Dendritic cell treated with granulocyte-macrophage colony-stimulating factor and Interleukin-4, amounts not matched to agents 40 ng/mL and 50 ng/mL, for 4 days (primary cell): ENCODE results near the gene MEG3.

Experiments used
- H3K27ac Mint-ChIP-seq: one replicate; pipeline ENCODE4 v1.8.0; 2022; ENCODE audit warnings: mild to moderate bottlenecking, mixed read lengths
- H3K27me3 Mint-ChIP-seq: one replicate; pipeline ENCODE4 v1.8.0; 2022; ENCODE audit warnings: mild to moderate bottlenecking, mixed read lengths
- H3K36me3 Mint-ChIP-seq: one replicate; pipeline ENCODE4 v1.8.0; 2022; ENCODE audit warnings: low read depth, mixed read lengths
- H3K4me1 Mint-ChIP-seq: one replicate; pipeline ENCODE4 v1.8.0; 2022; ENCODE audit warnings: low read depth, mixed read lengths
- H3K4me3 Mint-ChIP-seq: one replicate; pipeline ENCODE4 v1.8.0; 2022; ENCODE audit warnings: mild to moderate bottlenecking, moderate library complexity, mixed read lengths
- H3K9me3 Mint-ChIP-seq: one replicate; pipeline ENCODE4 v1.8.0; 2022; ENCODE audit warnings: mixed read lengths
- intact Hi-C: fragments of 100-400 bp; cut with micrococcal nuclease; formaldehyde crosslinking; loops from one replicate; pipeline ENCODE4 v1.15.0; 2022

The MEG3 gene

GRCh38 chr14:100861188-100861936 lies 35.4 kb downstream of the MEG3 start:
- Mint-ChIP-seq H3K4me3 (no peak overlapping the region), H3K27me3 (no peaks in the 10 kb centered on the region), H3K36me3 (no peaks in the 10 kb centered on the region), H3K4me1 (no peaks in the 10 kb centered on the region), H3K27ac (no peak overlapping the region), H3K9me3 (peaks cover 9% of the 10 kb centered on the region)
- intact Hi-C loops = no loop called here

GRCh38 chr14:100861937-100862247 lies 36.0 kb downstream of the MEG3 start:
- H3K4me3 Mint-ChIP-seq = no peak overlapping the region
- H3K9me3 Mint-ChIP-seq = peaks cover 9% of the 10 kb centered on the region
- intact Hi-C loops = no loop called here
- no peaks in the 10 kb centered on the region for H3K27me3 Mint-ChIP-seq
- no peak overlapping the region for H3K27ac Mint-ChIP-seq
- no peaks in the 10 kb centered on the region for H3K4me1 Mint-ChIP-seq
- no peaks in the 10 kb centered on the region for H3K36me3 Mint-ChIP-seq

GRCh38 chr14:100862277-100862676 lies 36.4 kb downstream of the MEG3 start:
- no peak overlapping the region for H3K27ac Mint-ChIP-seq
- no peaks in the 10 kb centered on the region for H3K27me3 Mint-ChIP-seq
- H3K36me3 Mint-ChIP-seq = no peaks in the 10 kb centered on the region
- H3K4me1 Mint-ChIP-seq = no peaks in the 10 kb centered on the region
- H3K9me3 Mint-ChIP-seq = peaks cover 9% of the 10 kb centered on the region
- intact Hi-C loops = no loop called here
- no peak overlapping the region for H3K4me3 Mint-ChIP-seq

- no peak overlapping the region for H3K27ac Mint-ChIP-seq
- H3K9me3 Mint-ChIP-seq = peaks cover 9% of the 10 kb centered on the region
- intact Hi-C loops = no loop called here
Measured at GRCh38 chr14:100862793-100863192, 36.9 kb downstream of the MEG3 start.

GRCh38 chr14:100864206-100864605 lies 38.3 kb downstream of the MEG3 start:
- H3K27me3 Mint-ChIP-seq = no peaks in the 10 kb centered on the region
- intact Hi-C loops = no loop called here

More at GRCh38 chr14:100862793-100863192, 36.9 kb downstream of the MEG3 start:
- Mint-ChIP-seq H3K4me1 (no peaks in the 10 kb centered on the region), H3K4me3 (no peak overlapping the region), H3K36me3 (no peaks in the 10 kb centered on the region), H3K27me3 (no peaks in the 10 kb centered on the region)

GRCh38 chr14:100864960-100865681 lies 39.2 kb downstream of the MEG3 start:
- H3K4me1 Mint-ChIP-seq = no peaks in the 10 kb centered on the region
- no peaks in the 10 kb centered on the region for H3K27me3 Mint-ChIP-seq
- no peaks in the 10 kb centered on the region for H3K36me3 Mint-ChIP-seq
- intact Hi-C loops = no loop called here
- no peak overlapping the region for H3K27ac Mint-ChIP-seq
- H3K9me3 Mint-ChIP-seq = peaks cover 9% of the 10 kb centered on the region
- no peak overlapping the region for H3K4me3 Mint-ChIP-seq

More at GRCh38 chr14:100864206-100864605, 38.3 kb downstream of the MEG3 start:
- Mint-ChIP-seq H3K4me3 (no peak overlapping the region), H3K36me3 (no peaks in the 10 kb centered on the region), H3K4me1 (no peaks in the 10 kb centered on the region), H3K9me3 (peaks cover 9% of the 10 kb centered on the region), H3K27ac (no peak overlapping the region)

- intact Hi-C loops = no loop called here
- Mint-ChIP-seq H3K27ac (no peak overlapping the region), H3K4me1 (no peaks in the 10 kb centered on the region), H3K4me3 (no peak overlapping the region), H3K36me3 (no peaks in the 10 kb centered on the region), H3K9me3 (peaks cover 9% of the 10 kb centered on the region), H3K27me3 (no peaks in the 10 kb centered on the region)
Measured at GRCh38 chr14:100865682-100866591, 40.0 kb downstream of the MEG3 start.

- Mint-ChIP-seq H3K27me3 (no peaks in the 10 kb centered on the region), H3K36me3 (no peaks in the 10 kb centered on the region), H3K4me1 (no peaks in the 10 kb centered on the region), H3K4me3 (no peak overlapping the region), H3K27ac (no peak overlapping the region), H3K9me3 (peaks cover 5% of the 10 kb centered on the region)
- intact Hi-C loops = no loop called here
Measured at GRCh38 chr14:100866666-100867630, 41.0 kb downstream of the MEG3 start.

- no peak overlapping the region for H3K4me3 Mint-ChIP-seq
- H3K4me1 Mint-ChIP-seq = no peaks in the 10 kb centered on the region
- H3K9me3 Mint-ChIP-seq = no peaks in the 10 kb centered on the region
- H3K27me3 Mint-ChIP-seq = no peaks in the 10 kb centered on the region
- intact Hi-C loops = no loop called here
- H3K27ac Mint-ChIP-seq = no peak overlapping the region
- H3K36me3 Mint-ChIP-seq = no peaks in the 10 kb centered on the region
Measured at GRCh38 chr14:100867631-100868315, 41.9 kb downstream of the MEG3 start.

GRCh38 chr14:100868621-100869370 lies 42.9 kb downstream of the MEG3 start:
- H3K4me3 Mint-ChIP-seq = no peak overlapping the region
- no peaks in the 10 kb centered on the region for H3K27me3 Mint-ChIP-seq
- H3K36me3 Mint-ChIP-seq = no peaks in the 10 kb centered on the region
- intact Hi-C loops = no loop called here
- H3K9me3 Mint-ChIP-seq = no peaks in the 10 kb centered on the region
- H3K27ac Mint-ChIP-seq = no peak overlapping the region
- no peaks in the 10 kb centered on the region for H3K4me1 Mint-ChIP-seq

- H3K27ac Mint-ChIP-seq = no peak overlapping the region
- no peak overlapping the region for H3K4me3 Mint-ChIP-seq
- no peaks in the 10 kb centered on the region for H3K36me3 Mint-ChIP-seq
- H3K4me1 Mint-ChIP-seq = no peaks in the 10 kb centered on the region
- no peaks in the 10 kb centered on the region for H3K27me3 Mint-ChIP-seq
- intact Hi-C loops = no loop called here
- no peaks in the 10 kb centered on the region for H3K9me3 Mint-ChIP-seq
Measured at GRCh38 chr14:100871234-100872186, 45.6 kb downstream of the MEG3 start.
